Caco-2 (cell line): ENCODE measurements around the gene TCEA3. TPM values are rescaled to one million over a fixed set of nuclear protein-coding genes. Genes with fewer than 3 reads are reported as not detected.

Source experiments
- BruUV-seq: library from RNA; stranded (reverse); fragments of 400-500 nt; replicated peaks from 2 replicates; lab custom pipeline; 2021; lab: Mats Ljungman, UMichigan
- CTCF ChIA-PET: fragments of 300-600 bp; sonication (Branson Sonifier 250); formaldehyde crosslinking; loops from one replicate; lab custom pipeline; 2022; ENCODE audit warnings: antibody characterized with exemption; lab: Charles Lee
- POLR2A ChIA-PET: fragments of 300-600 bp; sonication (Branson Sonifier 250); formaldehyde crosslinking; loops from one replicate; lab custom pipeline; 2022; ENCODE audit warnings: antibody characterized with exemption; lab: Charles Lee
- DNase-seq, 2 experiments: peaks; one replicate each; pipeline versions ENCODE4 v3.0.0 to v3.0.0-alpha.2; 2020 to 2022
- H3K27me3 ChIP-seq: replicated peaks from 2 replicates; pipeline ENCODE4 v1.6.0; 2011; ENCODE audit warnings: low read length; ENCODE audit not compliant: control insufficient read depth, insufficient read depth
- H3K36me3 ChIP-seq: 2 replicates; pipeline ENCODE4 v1.5.1; 2011; ENCODE audit warnings: low read length; ENCODE audit not compliant: control insufficient read depth, insufficient read depth
- H3K4me1 ChIP-seq: fragments of 250-450 bp; sonication (Bioruptor Pico); 2 replicates; pipeline ENCODE4 v1.5.1; 2020; ENCODE audit warnings: mild to moderate bottlenecking
- H3K4me3 ChIP-seq: 2 replicates; pipeline ENCODE4 v1.5.1; 2011; ENCODE audit warnings: low read depth, mild to moderate bottlenecking, control low read depth, low read length
- H3K9me3 ChIP-seq: fragments of 250-450 bp; sonication (Bioruptor Pico); 2 replicates; pipeline ENCODE4 v1.5.1; 2020; ENCODE audit warnings: mild to moderate bottlenecking, moderate library complexity
- H3K27ac Mint-ChIP-seq: one replicate; pipeline ENCODE4 v1.8.0; 2022; ENCODE audit warnings: mixed read lengths; ENCODE audit not compliant: unreplicated experiment
- H3K27me3 Mint-ChIP-seq: one replicate; pipeline ENCODE4 v1.8.0; 2022; ENCODE audit warnings: mixed read lengths; ENCODE audit not compliant: insufficient read depth, unreplicated experiment
- H3K36me3 Mint-ChIP-seq: one replicate; pipeline ENCODE4 v1.8.0; 2022; ENCODE audit warnings: mild to moderate bottlenecking, mixed read lengths; ENCODE audit not compliant: insufficient read depth, unreplicated experiment
- H3K4me1 Mint-ChIP-seq: one replicate; pipeline ENCODE4 v1.8.0; 2022; ENCODE audit warnings: low read depth, mixed read lengths; ENCODE audit not compliant: unreplicated experiment
- H3K4me3 Mint-ChIP-seq: one replicate; pipeline ENCODE4 v1.8.0; 2022; ENCODE audit warnings: mild to moderate bottlenecking, moderate library complexity, mixed read lengths; ENCODE audit not compliant: unreplicated experiment
- H3K9me3 Mint-ChIP-seq: one replicate; pipeline ENCODE4 v1.8.0; 2022; ENCODE audit warnings: mixed read lengths; ENCODE audit not compliant: unreplicated experiment
- CTCF ChIP-seq, 2 experiments: fragments of 200-600 bp in 1 of 2; IDR thresholded peaks; 1 replicate in 1 of 2; 2 replicates in 1 of 2; pipeline versions ENCODE4 v1.5.1 to v1.8.0; 2011 to 2022; ENCODE audit warnings: antibody characterized with exemption in 1 of 2, control low read depth in 1 of 2, inconsistent platforms in 1 of 2, low read depth in 1 of 2, low read length in 1 of 2, mild to moderate bottlenecking in 1 of 2, moderate library complexity in 1 of 2; ENCODE audit not compliant: insufficient read depth in 1 of 2, severe bottlenecking in 1 of 2, unreplicated experiment in 1 of 2
- intact Hi-C: fragments of 100-400 bp; cut with micrococcal nuclease; formaldehyde crosslinking; loops from one replicate; pipeline ENCODE4 v1.10.0; 2022; ENCODE audit not compliant: unreplicated experiment
- total RNA-seq: library from RNA; stranded (reverse); gene quantifications from 2 replicates; pipeline ENCODE4 v1.2.3, GENCODE V29; 2022

The TCEA3 gene
- total RNA-seq, 1 experiment from 2014 or later, result 14.6 TPM

DNA sequence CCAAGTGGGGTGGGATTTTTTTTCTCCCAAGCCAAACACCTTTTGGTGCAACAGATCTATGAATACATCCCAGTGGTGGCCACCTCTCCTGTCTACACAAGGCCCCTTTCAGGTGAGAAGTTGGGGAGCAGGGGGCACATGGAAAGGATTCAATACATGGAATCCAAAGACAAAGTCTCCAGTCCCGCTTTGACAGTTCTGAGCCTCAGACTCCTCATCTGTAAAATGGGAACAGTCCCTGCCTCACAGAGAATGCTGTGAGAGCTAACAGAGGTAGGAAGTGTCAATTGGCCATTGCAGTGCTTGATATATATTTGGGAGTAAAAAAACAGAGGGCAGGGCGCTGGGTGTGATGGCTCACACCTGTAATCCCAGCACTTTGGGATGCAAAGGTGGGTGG lies 28.2 kb downstream of the TCEA3 start:
- H3K36me3 Mint-ChIP-seq, result no peaks in the 10 kb centered on the region
- H3K27ac Mint-ChIP-seq, result no peak overlapping the region
- no peak for TF ChIP-seq CTCF (IDR thresholded peaks at IDR 0.05; ENCODE audit: insufficient read depth in 1 of 2, low read depth in 1 of 2, low read length in 1 of 2, severe bottlenecking in 1 of 2, unreplicated experiment in 1 of 2)
- ChIA-PET CTCF (no interaction called here), POLR2A (no interaction called here)
- no TSS peak for BruUV-seq
- Histone ChIP-seq H3K9me3 (no peaks in the 10 kb centered on the region), H3K27me3 (no peaks in the 10 kb centered on the region), H3K4me1 (no peaks in the 10 kb centered on the region), H3K36me3 (no peaks in the 10 kb centered on the region; the same call in 1 of the 2 replicates), H3K4me3 (no peak overlapping the region)
- no peaks in the 10 kb centered on the region for H3K4me1 Mint-ChIP-seq
- DNase-seq, result no peak
- intact Hi-C loops, result no loop called here
- no peaks in the 10 kb centered on the region for H3K27me3 Mint-ChIP-seq
- no peak overlapping the region for H3K4me3 Mint-ChIP-seq
- no peaks in the 10 kb centered on the region for H3K9me3 Mint-ChIP-seq

DNA sequence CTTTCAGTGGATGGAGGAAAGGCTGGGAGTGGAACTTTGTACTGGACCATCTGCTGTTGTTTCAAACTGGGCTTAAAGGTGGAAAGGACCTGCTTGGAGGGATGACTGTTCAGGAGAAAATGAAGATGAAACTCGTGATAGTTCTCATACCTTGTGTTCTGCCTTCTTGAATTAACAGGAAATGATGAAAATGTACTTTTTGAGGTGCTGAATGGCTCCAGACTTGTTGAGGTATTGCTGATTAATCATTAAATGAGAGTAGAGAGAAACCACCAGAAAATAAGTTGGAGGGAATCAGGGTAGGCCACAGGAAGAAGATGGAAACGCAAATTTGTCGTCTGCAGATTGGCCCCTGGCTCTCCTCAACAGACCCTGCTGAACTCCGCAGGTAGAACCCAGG lies 28.7 kb downstream of the TCEA3 start:
- Histone ChIP-seq H3K4me1 (no peaks in the 10 kb centered on the region), H3K36me3 (no peaks in the 10 kb centered on the region; the same call in 1 of the 2 replicates), H3K9me3 (no peaks in the 10 kb centered on the region), H3K4me3 (no peak overlapping the region), H3K27me3 (no peaks in the 10 kb centered on the region)
- TF ChIP-seq CTCF (IDR thresholded peaks at IDR 0.05; ENCODE audit: insufficient read depth in 1 of 2, low read depth in 1 of 2, low read length in 1 of 2, severe bottlenecking in 1 of 2, unreplicated experiment in 1 of 2), result no peak
- ChIA-PET POLR2A (no interaction called here), CTCF (no interaction called here)
- H3K9me3 Mint-ChIP-seq, result no peaks in the 10 kb centered on the region
- no peak for DNase-seq
- no peaks in the 10 kb centered on the region for H3K4me1 Mint-ChIP-seq
- no peaks in the 10 kb centered on the region for H3K27me3 Mint-ChIP-seq
- intact Hi-C loops, result no loop called here
- H3K4me3 Mint-ChIP-seq, result no peak overlapping the region
- no peaks in the 10 kb centered on the region for H3K36me3 Mint-ChIP-seq
- H3K27ac Mint-ChIP-seq, result no peak overlapping the region
- no TSS peak for BruUV-seq

- no peak overlapping the region for H3K4me3 ChIP-seq
- TF ChIP-seq CTCF (IDR thresholded peaks at IDR 0.05; ENCODE audit: insufficient read depth in 1 of 2, low read depth in 1 of 2, low read length in 1 of 2, severe bottlenecking in 1 of 2, unreplicated experiment in 1 of 2), result no peak
- H3K36me3 ChIP-seq, result no peaks in the 10 kb centered on the region; the same call in 1 of the 2 replicates
- CTCF ChIA-PET, result no interaction called here
- DNase-seq, result no peak
- H3K4me1 ChIP-seq, result no peaks in the 10 kb centered on the region
- H3K27ac Mint-ChIP-seq, result no peak overlapping the region
- no TSS peak for BruUV-seq
- intact Hi-C loops, result no loop called here
- H3K9me3 ChIP-seq, result no peaks in the 10 kb centered on the region
- POLR2A ChIA-PET, result no interaction called here
- no peaks in the 10 kb centered on the region for H3K36me3 Mint-ChIP-seq
- H3K27me3 ChIP-seq, result no peaks in the 10 kb centered on the region
- H3K4me3 Mint-ChIP-seq, result no peak overlapping the region
- no peaks in the 10 kb centered on the region for H3K27me3 Mint-ChIP-seq
- H3K4me1 Mint-ChIP-seq, result no peaks in the 10 kb centered on the region
- H3K9me3 Mint-ChIP-seq, result no peaks in the 10 kb centered on the region
Measured at GRCh38 chr1:23395154-23395724, 29.3 kb downstream of the TCEA3 start.
